Activated T-cell treated with anti-CD3 and anti-CD28 coated beads, Interleukin-2, amount 50 U/mL, for 4 hours (primary cell): ENCODE data around the gene HSPB3. TPM values are rescaled to one million over a fixed set of nuclear protein-coding genes. Genes with fewer than 3 reads are reported as not detected.
"Not testable (repeated sequence)": the region's sequence is repeated elsewhere in the genome, so short reads cannot be mapped to it uniquely, and the experiment has no call there.

ENCODE experiments used
- ATAC-seq, 2 donors: fragments of 200-7000 bp; cut with Tn5 transposase; one replicate each; pipeline ENCODE4 v1.10.0; 2021
- DNase-seq: peaks from one replicate; pipeline ENCODE4 v3.0.0-alpha.2; 2020
- H3K27me3 Mint-ChIP-seq: one replicate; pipeline ENCODE4 v1.8.0; 2021; ENCODE audit warnings: low read depth, mixed read lengths
- H3K36me3 Mint-ChIP-seq: one replicate; pipeline ENCODE4 v1.8.0; 2022; ENCODE audit warnings: mixed read lengths; ENCODE audit not compliant: insufficient read depth
- H3K4me1 Mint-ChIP-seq: one replicate; pipeline ENCODE4 v1.8.0; 2021; ENCODE audit warnings: low read depth, mixed read lengths
- H3K4me3 Mint-ChIP-seq: one replicate; pipeline ENCODE4 v1.8.0; 2021; ENCODE audit warnings: mild to moderate bottlenecking, moderate library complexity, mixed read lengths
- H3K9me3 Mint-ChIP-seq: one replicate; pipeline ENCODE4 v1.8.0; 2021; ENCODE audit warnings: mixed read lengths
- total RNA-seq, 3 donors: library from RNA; stranded (reverse); gene quantifications; one replicate each; pipeline ENCODE4 v1.2.1, GENCODE V29; 2021

The HSPB3 gene
- total RNA-seq, 3 donors from 2014 or later: not detected

GRCh38 chr5:54471398-54471797, 15.9 kb downstream of the HSPB3 start:
- ATAC-seq (no peak), DNase-seq (no peak)
- H3K27me3 Mint-ChIP-seq: no peaks in the 10 kb centered on the region
- no peaks in the 10 kb centered on the region for H3K9me3 Mint-ChIP-seq
- no peaks in the 10 kb centered on the region for H3K36me3 Mint-ChIP-seq
- no peak overlapping the region for H3K4me3 Mint-ChIP-seq
- peaks cover 8% of the 10 kb centered on the region for H3K4me1 Mint-ChIP-seq

DNA sequence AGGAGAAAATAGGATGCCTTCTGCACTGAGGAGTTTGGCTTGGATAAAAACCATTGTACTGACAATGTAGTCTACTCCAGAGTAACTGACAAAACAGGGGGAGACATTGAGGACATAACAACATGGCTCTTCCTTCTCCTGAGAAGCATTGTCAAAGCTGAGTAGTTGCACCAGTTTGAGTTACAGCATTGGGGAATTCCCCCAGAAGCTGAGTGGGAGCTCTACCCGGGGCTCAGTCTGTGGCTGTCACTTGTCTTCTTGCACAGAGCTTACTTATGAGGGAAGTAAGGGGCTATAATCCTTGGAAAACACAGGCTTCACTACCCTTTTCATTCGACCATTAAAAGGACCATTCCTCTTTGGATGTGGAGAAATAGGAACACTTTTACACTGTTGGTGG, 21.2 kb downstream of the HSPB3 start:
- Mint-ChIP-seq H3K36me3 (no peaks in the 10 kb centered on the region), H3K4me3 (no peak overlapping the region), H3K4me1 (no peaks in the 10 kb centered on the region), H3K9me3 (no peaks in the 10 kb centered on the region), H3K27me3 (peaks cover 8% of the 10 kb centered on the region)
- ATAC-seq (no peak), DNase-seq (no peak)

DNA sequence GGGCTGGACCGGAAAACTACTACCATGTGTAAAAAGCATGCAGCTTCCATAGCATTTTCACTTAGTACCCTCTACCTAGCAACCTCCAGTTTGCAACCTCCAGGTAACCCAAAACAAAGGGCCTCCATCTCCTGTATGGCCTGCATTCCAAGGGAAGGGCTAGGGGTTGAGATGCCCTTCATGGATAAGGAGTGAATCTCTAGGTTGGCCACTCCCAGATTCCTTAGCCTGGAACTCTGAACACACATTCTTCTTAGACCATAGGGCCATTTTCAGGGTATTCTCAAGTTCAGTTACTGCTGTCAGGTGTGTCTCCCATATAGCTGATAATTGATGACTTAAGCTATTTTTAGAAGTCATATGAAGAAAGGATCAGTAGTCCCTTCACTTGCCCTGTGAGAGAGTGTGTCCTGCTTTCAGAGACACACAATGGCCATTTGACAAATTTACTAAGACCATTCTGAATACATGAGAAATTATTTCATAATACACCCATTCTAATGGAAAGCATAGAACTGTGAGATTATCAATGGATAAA, 22.5 kb downstream of the HSPB3 start:
- no peaks in the 10 kb centered on the region for H3K4me1 Mint-ChIP-seq
- DNase-seq (no peak), ATAC-seq (no peak)
- H3K27me3 Mint-ChIP-seq: peaks cover 11% of the 10 kb centered on the region
- no peaks in the 10 kb centered on the region for H3K36me3 Mint-ChIP-seq
- H3K4me3 Mint-ChIP-seq: no peak overlapping the region
- H3K9me3 Mint-ChIP-seq: no peaks in the 10 kb centered on the region

GRCh38 chr5:54480296-54480695, 24.8 kb downstream of the HSPB3 start:
- DNase-seq: no peak
- Mint-ChIP-seq H3K27me3 (peaks cover 11% of the 10 kb centered on the region), H3K36me3 (no peaks in the 10 kb centered on the region), H3K9me3 (no peaks in the 10 kb centered on the region), H3K4me3 (no peak overlapping the region), H3K4me1 (no peaks in the 10 kb centered on the region)
- no peak for ATAC-seq

- H3K27me3 Mint-ChIP-seq: peaks cover 8% of the 10 kb centered on the region
- no peaks in the 10 kb centered on the region for H3K36me3 Mint-ChIP-seq
- DNase-seq: no peak
- ATAC-seq: no peak
- H3K4me1 Mint-ChIP-seq: no peaks in the 10 kb centered on the region
- no peaks in the 10 kb centered on the region for H3K9me3 Mint-ChIP-seq
- no peak overlapping the region for H3K4me3 Mint-ChIP-seq
Measured at GRCh38 chr5:54484219-54484894, 28.9 kb downstream of the HSPB3 start.

DNA sequence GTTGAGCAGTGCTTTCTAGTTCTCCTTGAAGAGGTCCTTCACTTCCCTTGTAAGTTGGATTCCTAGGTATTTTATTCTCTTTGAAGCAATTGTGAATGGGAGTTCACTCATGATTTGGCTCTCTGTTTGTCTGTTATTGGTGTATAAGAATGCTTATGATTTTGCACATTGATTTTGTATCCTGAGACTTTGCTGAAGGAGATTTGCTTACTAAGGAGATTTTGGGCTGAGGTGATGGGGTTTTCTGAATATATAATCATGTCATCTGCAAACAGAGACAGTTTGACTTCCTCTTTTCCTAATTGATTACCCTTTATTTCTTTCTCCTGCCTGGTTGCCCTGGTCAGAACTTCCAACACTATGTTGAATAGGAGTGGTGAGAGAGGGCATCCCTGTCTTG, 30.2 kb downstream of the HSPB3 start:
- not testable (repeated sequence) for H3K36me3 Mint-ChIP-seq, H3K27me3 Mint-ChIP-seq, H3K9me3 Mint-ChIP-seq, H3K4me3 Mint-ChIP-seq, H3K4me1 Mint-ChIP-seq, DNase-seq, ATAC-seq

GRCh38 chr5:54489648-54489979, 34.1 kb downstream of the HSPB3 start:
- not testable (repeated sequence) for H3K4me3 Mint-ChIP-seq, ATAC-seq, H3K27me3 Mint-ChIP-seq, H3K4me1 Mint-ChIP-seq, DNase-seq, H3K9me3 Mint-ChIP-seq, H3K36me3 Mint-ChIP-seq

GRCh38 chr5:54491326-54491725, 35.8 kb downstream of the HSPB3 start:
- H3K9me3 Mint-ChIP-seq: no peaks in the 10 kb centered on the region
- no peak for ATAC-seq

DNA sequence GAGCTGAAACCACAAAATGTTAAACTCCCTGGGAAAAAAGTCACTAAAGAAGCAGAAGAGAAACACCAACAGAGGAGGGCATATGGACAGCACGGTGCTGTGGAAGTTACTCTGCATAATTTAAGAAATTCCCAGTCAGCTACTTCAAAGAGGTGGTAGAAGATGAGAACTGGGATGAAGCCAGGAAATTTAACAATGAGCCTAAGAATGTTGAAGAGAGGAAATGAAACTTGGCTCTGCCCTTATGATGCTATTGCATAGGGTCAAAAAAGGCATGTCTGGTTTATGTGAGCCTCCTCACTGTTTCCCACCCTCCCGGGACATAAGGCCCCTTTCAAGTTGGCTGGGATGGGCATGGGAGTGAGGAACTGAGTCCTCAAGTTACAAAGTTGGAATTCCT, 36.7 kb downstream of the HSPB3 start:
- no peak for ATAC-seq
- no peak overlapping the region for H3K4me3 Mint-ChIP-seq
- H3K36me3 Mint-ChIP-seq: no peaks in the 10 kb centered on the region
- H3K4me1 Mint-ChIP-seq: no peaks in the 10 kb centered on the region
- H3K9me3 Mint-ChIP-seq: no peaks in the 10 kb centered on the region
- H3K27me3 Mint-ChIP-seq: peaks cover 8% of the 10 kb centered on the region
- no peak for DNase-seq

More at GRCh38 chr5:54491326-54491725, 35.8 kb downstream of the HSPB3 start:
- peaks cover 4% of the 10 kb centered on the region for H3K27me3 Mint-ChIP-seq
- no peaks in the 10 kb centered on the region for H3K36me3 Mint-ChIP-seq
- no peaks in the 10 kb centered on the region for H3K4me1 Mint-ChIP-seq
- DNase-seq: no peak
- no peak overlapping the region for H3K4me3 Mint-ChIP-seq

DNA sequence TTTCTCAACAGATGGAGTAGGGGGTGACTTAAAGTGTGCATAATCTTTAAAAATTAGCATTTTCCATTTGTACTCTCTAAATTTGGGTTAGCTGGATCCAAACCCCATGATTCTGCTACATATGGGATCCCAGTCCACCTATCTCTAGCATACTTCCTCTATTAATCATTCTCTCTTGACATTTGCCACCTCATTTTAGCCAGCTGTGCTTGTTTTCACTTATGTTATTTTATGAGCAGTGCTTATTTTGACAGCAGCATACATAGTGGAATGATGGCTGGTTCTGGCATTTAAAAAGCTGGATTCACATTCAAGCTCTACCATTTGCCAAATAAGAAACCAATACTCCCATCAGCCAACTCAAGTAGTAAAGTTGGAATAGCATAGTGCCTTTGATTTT, 39.5 kb downstream of the HSPB3 start:
- Mint-ChIP-seq H3K9me3 (peaks cover 14% of the 10 kb centered on the region), H3K4me1 (no peaks in the 10 kb centered on the region), H3K4me3 (no peak overlapping the region), H3K27me3 (peaks cover 10% of the 10 kb centered on the region), H3K36me3 (no peaks in the 10 kb centered on the region)
- no peak for ATAC-seq
- DNase-seq: no peak

Other genes with a start within 250 kb of the HSPB3 start
- 1 to 10 TPM; 5.4 to 6.3 (median 6.1) TPM for gene ARL15, start 145.1 kb upstream of the HSPB3 start, total RNA-seq
- gene SNX18, start 62.1 kb downstream of the HSPB3 start, total RNA-seq: 10 to 100 TPM; 10.2 to 11.7 (median 10.9) TPM